GM12865 (cell line): ENCODE data around the gene ANKRD34C.

Experiments used
- DNase-seq: peaks from one replicate; pipeline ENCODE4 v3.0.0; 2010; ENCODE audit warnings: low read depth
- H3K4me3 ChIP-seq: 2 replicates; pipeline ENCODE4 v1.5.1; 2011; ENCODE audit warnings: mild to moderate bottlenecking, low read depth, low read length, control low read depth
- TF ChIP-seq, protein P1 (sequence below): IDR thresholded peaks from 2 replicates; pipeline ENCODE4 v1.5.1; 2011; ENCODE audit warnings: low read length, control low read depth, low read depth, inconsistent platforms; ENCODE audit not compliant: insufficient read depth; ENCODE audit errors: missing control alignments

Gene ANKRD34C

DNA sequence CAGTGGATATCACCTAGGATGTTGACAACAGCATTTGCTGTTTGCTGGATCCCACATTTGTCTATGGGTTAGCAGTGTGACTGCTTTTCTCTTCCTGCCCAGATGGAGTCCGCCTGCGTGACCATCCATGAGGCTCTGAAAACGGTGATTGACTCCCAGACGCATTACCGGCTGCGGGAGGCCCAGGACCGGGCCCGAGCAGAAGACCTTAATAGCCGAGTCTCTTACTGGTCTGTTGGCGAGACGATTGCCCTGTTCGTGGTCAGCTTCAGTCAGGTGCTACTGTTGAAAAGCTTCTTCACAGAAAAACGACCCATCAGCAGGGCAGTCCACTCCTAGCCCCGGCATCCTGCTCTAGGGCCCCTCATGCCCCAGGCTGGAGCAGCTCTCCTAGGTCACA is 39.4 kb downstream of the ANKRD34C start:
- DNase-seq = no peak
- TF ChIP-seq, protein P1, sequence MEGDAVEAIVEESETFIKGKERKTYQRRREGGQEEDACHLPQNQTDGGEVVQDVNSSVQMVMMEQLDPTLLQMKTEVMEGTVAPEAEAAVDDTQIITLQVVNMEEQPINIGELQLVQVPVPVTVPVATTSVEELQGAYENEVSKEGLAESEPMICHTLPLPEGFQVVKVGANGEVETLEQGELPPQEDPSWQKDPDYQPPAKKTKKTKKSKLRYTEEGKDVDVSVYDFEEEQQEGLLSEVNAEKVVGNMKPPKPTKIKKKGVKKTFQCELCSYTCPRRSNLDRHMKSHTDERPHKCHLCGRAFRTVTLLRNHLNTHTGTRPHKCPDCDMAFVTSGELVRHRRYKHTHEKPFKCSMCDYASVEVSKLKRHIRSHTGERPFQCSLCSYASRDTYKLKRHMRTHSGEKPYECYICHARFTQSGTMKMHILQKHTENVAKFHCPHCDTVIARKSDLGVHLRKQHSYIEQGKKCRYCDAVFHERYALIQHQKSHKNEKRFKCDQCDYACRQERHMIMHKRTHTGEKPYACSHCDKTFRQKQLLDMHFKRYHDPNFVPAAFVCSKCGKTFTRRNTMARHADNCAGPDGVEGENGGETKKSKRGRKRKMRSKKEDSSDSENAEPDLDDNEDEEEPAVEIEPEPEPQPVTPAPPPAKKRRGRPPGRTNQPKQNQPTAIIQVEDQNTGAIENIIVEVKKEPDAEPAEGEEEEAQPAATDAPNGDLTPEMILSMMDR = no peak
- no peak overlapping the region for H3K4me3 ChIP-seq

DNA sequence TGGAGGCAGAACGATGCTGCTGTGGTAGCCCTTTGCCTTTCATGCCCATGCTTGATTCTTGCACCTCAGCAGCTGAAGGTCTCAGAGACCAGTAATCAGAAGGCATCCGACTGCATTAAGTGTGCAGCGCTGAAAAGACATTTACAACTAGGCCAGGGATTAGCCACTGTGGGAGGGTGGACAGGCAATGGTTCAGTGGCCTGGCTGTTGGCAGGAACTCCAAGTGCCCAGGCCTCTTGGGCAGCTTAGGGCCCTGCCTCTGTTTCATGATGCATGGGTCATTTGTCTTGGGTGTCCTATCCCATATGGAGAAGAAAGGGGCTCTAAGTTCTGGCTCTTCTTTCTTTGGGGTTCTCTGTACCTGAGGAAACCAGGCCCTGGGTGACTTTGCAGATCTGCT is 39.8 kb downstream of the ANKRD34C start:
- no peak overlapping the region for H3K4me3 ChIP-seq
- DNase-seq = no peak
- TF ChIP-seq, protein P1 = no peak

DNA sequence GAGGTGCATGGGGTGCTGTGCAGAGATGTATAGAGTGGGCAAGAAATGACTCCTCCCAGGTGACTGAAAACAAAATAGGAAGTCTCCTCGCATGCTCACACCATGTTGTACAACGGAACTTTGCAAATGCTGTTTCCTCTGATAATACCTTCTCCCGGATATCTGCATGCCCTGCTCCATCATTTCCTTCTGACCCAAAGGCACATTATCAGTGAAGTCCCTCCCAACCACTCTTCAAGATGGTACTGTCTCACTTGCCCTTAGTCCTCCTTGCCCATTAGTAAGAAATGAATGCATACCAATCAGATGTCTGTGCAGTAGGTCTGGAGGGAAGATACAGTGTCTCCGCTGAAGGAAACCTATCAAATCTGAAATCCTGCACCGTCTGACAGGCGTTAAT is 40.4 kb downstream of the ANKRD34C start:
- no peak overlapping the region for H3K4me3 ChIP-seq
- DNase-seq = no peak
- TF ChIP-seq, protein P1 = no peak

DNA sequence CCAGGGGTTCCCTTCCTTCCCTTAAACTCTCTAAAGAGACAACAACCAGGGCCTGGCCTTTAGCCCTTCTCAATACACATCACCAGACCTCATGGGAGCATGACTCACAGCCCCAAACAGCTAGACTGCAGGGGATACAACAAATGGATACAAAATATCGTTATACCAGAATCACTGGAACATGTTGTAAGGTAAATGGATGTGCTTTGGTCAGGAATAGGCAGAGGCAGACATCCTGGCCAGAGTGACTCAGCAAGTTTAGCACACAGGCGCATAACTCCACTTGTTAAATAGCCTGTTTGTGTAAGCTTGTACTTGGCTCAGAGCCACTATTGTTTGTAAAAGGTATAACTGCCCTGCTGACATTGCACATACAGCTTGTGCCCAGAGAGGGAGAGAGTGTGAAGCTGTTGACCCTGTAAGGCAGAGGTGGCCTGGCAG is 46.7 kb downstream of the ANKRD34C start:
- H3K4me3 ChIP-seq = no peak overlapping the region
- DNase-seq = no peak
- TF ChIP-seq, protein P1 = no peak
